Measurements from ENCODE around the gene RABEP1.

GRCh38 chr17:5391678-5392077, 109.6 kb downstream of the RABEP1 start:
- TF ChIP-seq CTCF (IDR thresholded peaks at IDR 0.05): no peak
- TF ChIP-seq POLR2A (IDR thresholded peaks at IDR 0.05): no peak

Measured in uterus (tissue), 2 donors.